Thyroid gland (tissue), 4 donors: Measurements from ENCODE around the gene THTPA. TPM values are rescaled to one million over a fixed set of nuclear protein-coding genes. Genes with fewer than 3 reads are reported as not detected.

Experiments
- DNase-seq, 2 donors: peaks; one replicate each; pipeline ENCODE4 v3.0.0-alpha.2; 2019
- H3K27ac ChIP-seq, 3 donors: fragments of 200-600 bp; sonication (generic); 1 replicate in 2 of 3; 2 replicates in 1 of 3; pipeline ENCODE4 v1.5.1; 2016 to 2019; ENCODE audit warnings: mild to moderate bottlenecking in 1 of 3, moderate library complexity in 1 of 3
- H3K27me3 ChIP-seq: fragments of 200-600 bp; sonication (generic); one replicate; pipeline ENCODE4 v1.5.1; 2019
- H3K36me3 ChIP-seq, 2 donors: fragments of 200-600 bp; sonication (generic); one replicate each; pipeline ENCODE4 v1.5.1; 2016 to 2019
- H3K4me1 ChIP-seq, 2 donors: fragments of 200-600 bp; sonication (generic); one replicate each; pipeline ENCODE4 v1.5.1; 2017 to 2019
- H3K4me3 ChIP-seq, 3 donors: fragments of 200-600 bp; sonication (generic); replicated peaks in 1 of 3; 1 replicate in 2 of 3; 2 replicates in 1 of 3; pipeline ENCODE4 v1.5.1; 2016; ENCODE audit warnings: mild to moderate bottlenecking in 1 of 3
- H3K9me3 ChIP-seq: fragments of 200-600 bp; sonication (generic); one replicate; pipeline ENCODE4 v1.5.1; 2017
- POLR2A ChIP-seq, 2 donors: fragments of 450-650 bp; IDR thresholded peaks; one replicate each; pipeline ENCODE4 v1.6.1; 2017; ENCODE audit warnings: antibody characterized with exemption in 2 of 2, mild to moderate bottlenecking in 2 of 2, moderate library complexity in 1 of 2
- WGBS, 2 donors: methylation state at CpG; one replicate each; pipeline ENCODE4 v1.1.5; 2017; 5-methylcytosine and 5-hydroxymethylcytosine counted together
- intact Hi-C: fragments of 100-400 bp; cut with DNase I; formaldehyde crosslinking; loops from one replicate; pipeline ENCODE4 v1.15.1; 2023
- total RNA-seq, 4 donors: library from RNA; depleted of rRNA; stranded (reverse); fragments of >200 nt; gene quantifications; one replicate each; pipeline ENCODE4 v1.2.3, GENCODE V29; 2016
- TF ChIP-seq, protein P1 (sequence below), 6 experiments: fragments of 200-600 bp in 3 of 6; fragments of 450-650 bp in 3 of 6; sonication (generic) in 3 of 6; IDR thresholded peaks; one replicate each; pipeline ENCODE4 v1.5.1; 2016 to 2019; ENCODE audit warnings: antibody characterized with exemption in 6 of 6, mild to moderate bottlenecking in 2 of 6, inconsistent platforms in 1 of 6, moderate library complexity in 1 of 6

The THTPA gene
- total RNA-seq, 4 donors from 2014 or later, result 15.3 to 48.1 (median 28.3) TPM

DNA sequence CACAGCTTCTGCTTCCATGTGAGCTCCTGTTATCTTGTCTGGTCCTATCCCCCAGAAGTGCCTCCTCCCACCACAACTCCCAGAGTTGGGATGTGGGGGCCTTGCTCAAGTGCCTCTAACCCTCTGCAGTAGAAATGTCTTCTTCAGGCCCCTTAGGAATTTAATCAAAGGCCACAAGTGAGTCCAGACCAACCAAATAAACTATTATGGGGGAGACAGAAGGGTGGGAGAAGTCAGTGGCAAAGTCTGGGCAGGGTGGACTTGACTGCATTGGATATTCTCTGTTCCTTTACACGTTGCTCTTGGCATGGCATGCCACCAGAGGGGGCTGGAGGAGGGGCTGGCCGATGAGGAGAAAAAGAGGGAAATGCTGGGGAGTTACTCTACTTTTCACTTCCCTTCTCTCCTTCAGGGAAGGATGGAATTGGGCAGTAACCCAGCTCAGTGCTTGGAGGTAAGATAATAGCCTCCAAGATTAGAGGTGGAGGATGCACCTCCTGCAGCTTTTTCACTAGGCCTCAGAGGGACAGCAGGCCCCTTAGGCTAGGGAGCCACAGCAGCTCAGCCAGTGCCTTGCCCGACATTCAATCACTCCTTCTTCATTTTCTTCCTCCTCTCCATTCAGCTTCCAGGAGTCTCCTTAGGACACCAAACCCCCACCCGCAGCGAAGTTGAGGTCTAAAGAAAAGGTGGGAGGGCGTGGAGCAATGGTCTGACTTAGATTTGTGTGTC lies 12.7 kb downstream of the THTPA start:
- Histone ChIP-seq H3K4me1 (peaks cover 6 to 9% of the 10 kb centered on the region in 2 donors), H3K9me3 (no peaks in the 10 kb centered on the region), H3K36me3 (peaks cover 0 to 3% of the 10 kb centered on the region in 2 donors), H3K4me3 (no peak overlapping the region), H3K27me3 (no peaks in the 10 kb centered on the region), H3K27ac (no peak overlapping the region)
- WGBS, 2 donors, result 65 to 67% methylated on average over 6 of the region's 6 CpGs
- intact Hi-C loops, result no loop called here
- DNase-seq, result no peak
- TF ChIP-seq POLR2A (IDR thresholded peaks at IDR 0.05), result no peak

DNA sequence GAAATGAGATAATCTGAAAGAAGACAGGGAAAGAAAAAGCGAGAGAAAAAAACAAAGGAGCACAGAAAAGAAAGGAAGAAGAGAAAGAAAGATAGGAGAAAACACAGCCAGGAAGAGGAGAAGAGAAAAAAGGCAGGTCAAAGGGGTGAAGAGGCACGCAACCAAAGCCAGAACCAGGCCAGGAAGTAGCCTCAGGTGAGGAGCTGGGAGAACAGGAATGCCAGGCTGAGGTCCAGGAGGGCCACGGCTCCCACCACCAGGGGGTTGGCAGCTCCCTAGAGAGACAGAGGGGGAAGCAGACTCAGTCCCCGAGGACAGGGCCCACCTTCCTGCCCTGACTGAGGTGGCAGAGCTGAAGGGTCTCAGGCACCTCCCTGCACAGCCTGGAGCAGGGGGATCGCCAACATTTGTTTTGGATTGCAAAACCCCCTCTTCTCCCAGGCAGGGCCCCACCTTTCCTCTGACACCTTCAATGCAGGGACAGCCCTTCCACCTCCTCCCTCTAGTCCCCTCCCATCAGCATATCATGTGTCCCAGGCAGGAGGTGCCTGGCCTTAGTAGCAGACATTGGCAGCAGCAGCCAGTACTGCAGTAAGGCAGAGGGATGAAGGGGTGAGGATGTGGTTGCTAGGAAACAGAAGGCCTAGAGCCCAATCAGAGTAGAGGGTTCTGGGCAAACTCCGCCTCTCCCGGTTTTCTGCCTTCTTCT lies 13.5 kb downstream of the THTPA start:
- intact Hi-C loops, result no loop called here
- peaks cover 0 to 3% of the 10 kb centered on the region in 2 donors for H3K36me3 ChIP-seq
- no peak overlapping the region for H3K4me3 ChIP-seq
- WGBS, 2 donors, result 60 to 62% methylated on average over 7 of the region's 7 CpGs
- peaks cover 6 to 9% of the 10 kb centered on the region in 2 donors for H3K4me1 ChIP-seq
- TF ChIP-seq POLR2A (IDR thresholded peaks at IDR 0.05), result no peak
- TF ChIP-seq, protein P1, sequence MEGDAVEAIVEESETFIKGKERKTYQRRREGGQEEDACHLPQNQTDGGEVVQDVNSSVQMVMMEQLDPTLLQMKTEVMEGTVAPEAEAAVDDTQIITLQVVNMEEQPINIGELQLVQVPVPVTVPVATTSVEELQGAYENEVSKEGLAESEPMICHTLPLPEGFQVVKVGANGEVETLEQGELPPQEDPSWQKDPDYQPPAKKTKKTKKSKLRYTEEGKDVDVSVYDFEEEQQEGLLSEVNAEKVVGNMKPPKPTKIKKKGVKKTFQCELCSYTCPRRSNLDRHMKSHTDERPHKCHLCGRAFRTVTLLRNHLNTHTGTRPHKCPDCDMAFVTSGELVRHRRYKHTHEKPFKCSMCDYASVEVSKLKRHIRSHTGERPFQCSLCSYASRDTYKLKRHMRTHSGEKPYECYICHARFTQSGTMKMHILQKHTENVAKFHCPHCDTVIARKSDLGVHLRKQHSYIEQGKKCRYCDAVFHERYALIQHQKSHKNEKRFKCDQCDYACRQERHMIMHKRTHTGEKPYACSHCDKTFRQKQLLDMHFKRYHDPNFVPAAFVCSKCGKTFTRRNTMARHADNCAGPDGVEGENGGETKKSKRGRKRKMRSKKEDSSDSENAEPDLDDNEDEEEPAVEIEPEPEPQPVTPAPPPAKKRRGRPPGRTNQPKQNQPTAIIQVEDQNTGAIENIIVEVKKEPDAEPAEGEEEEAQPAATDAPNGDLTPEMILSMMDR (IDR thresholded peaks at IDR 0.05), result no peak
- peaks cover 3% of the 10 kb centered on the region for H3K27me3 ChIP-seq
- H3K27ac ChIP-seq, result no peak overlapping the region
- H3K9me3 ChIP-seq, result no peaks in the 10 kb centered on the region
- DNase-seq, result no peak

DNA sequence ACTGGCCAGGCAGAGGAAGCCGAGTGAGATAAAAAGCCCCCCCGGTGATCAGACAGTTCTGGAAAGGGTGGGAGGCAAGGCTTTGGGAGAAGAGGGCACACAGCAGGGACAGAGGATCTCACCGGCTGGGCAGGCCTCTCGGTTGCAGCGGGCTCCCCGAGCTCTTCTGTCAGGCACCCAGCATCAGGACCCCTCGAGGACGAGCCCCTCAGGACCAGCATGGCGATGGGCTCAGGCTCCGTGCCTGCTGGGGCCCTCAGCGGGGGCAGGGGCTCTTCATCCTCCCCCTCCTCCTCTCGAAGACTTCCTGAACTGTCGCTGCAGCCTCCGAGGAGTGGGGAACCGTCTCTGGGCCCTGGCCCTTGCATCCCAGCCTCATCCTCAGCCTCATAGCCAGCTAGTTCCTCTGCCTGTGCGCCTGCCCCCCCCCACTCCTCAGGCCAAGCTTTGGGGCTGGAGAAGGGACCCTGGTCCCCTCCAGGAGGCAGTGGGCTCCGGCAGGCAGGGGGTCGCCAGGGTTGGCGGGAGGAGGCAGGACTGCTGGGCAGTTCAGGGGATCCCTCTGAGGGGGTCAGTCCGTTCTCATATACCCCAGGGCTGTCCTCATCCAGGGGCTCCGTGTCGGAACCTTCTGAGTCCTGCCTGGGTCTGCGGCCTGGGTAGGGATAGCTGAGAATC lies 14.9 kb downstream of the THTPA start:
- no peak overlapping the region for H3K4me3 ChIP-seq
- intact Hi-C loops, result no loop called here
- no peaks in the 10 kb centered on the region for H3K36me3 ChIP-seq
- no peak overlapping the region for H3K27ac ChIP-seq
- no peak for DNase-seq
- WGBS, 2 donors, result 85 to 87% methylated on average over 10 to 23 of the region's 23 CpGs
- no peaks in the 10 kb centered on the region for H3K9me3 ChIP-seq
- TF ChIP-seq, protein P1 (IDR thresholded peaks at IDR 0.05), result no peak
- peaks cover 6 to 11% of the 10 kb centered on the region in 2 donors for H3K4me1 ChIP-seq
- H3K27me3 ChIP-seq, result peaks cover 14% of the 10 kb centered on the region

DNA sequence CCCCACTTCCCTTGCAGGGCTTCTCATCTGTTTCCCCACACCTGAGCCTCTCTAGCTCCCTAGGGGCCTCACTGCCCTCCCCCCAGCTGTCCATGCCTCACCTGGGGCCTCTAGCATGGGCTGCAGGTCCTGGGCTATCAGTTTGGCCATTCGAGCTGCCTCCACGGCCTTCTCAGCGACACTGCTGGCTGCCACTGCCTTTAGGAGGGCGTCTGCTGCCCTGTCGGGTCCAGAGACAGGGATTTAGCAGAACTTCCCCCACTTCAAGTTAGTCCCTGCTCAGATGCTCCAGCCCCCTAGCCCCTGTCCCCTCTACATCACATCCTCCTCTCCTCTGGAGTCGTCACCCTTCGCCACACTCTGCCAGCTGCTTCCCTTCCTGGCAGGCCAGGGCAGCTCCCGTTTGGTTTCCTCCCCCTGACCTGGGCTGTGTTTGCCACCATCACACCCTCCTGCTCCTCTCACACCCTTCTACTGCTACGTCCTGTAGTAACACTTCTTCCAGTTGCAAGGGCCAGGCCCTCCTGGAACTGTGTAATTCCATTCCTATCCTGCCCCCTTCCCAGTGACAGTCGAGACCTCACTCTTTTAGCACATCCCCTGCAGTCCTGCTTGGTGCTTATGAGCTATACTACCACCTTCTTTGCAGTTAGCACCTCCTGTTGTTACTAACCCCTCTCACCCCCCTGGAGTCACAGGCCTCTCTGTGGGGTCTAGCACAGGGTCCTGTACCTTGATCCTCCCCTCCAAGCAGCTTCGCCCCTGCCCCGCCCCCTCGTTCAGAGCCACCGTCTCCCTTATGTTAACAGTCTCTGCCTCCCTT lies 15.8 kb downstream of the THTPA start:
- H3K4me3 ChIP-seq, result no peak overlapping the region
- TF ChIP-seq POLR2A (IDR thresholded peaks at IDR 0.05), result no peak
- TF ChIP-seq, protein P1 (IDR thresholded peaks at IDR 0.05), result no peak
- H3K4me1 ChIP-seq, result peaks cover 1 to 12% of the 10 kb centered on the region in 2 donors
- H3K27ac ChIP-seq, result no peak overlapping the region
- H3K36me3 ChIP-seq, result no peaks in the 10 kb centered on the region
- intact Hi-C loops, result no loop called here
- DNase-seq, result no peak
- no peaks in the 10 kb centered on the region for H3K9me3 ChIP-seq
- H3K27me3 ChIP-seq, result peaks cover 23% of the 10 kb centered on the region
- WGBS, 2 donors, result 65 to 69% methylated on average over 14 of the region's 14 CpGs

DNA sequence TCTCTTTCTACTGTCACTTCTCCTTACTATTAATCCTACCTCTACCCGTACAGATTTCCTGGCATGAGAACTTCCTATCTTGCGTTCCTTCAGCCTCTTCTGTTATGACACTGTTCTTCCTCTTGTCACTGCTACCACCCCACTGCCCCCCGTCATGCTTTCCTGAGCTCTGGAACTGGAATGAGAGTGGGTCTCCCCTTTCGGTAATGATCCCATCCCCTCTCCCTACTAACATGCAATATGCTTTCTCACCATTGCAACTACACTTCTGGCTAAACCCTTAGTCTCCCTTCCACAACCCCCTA lies 16.4 kb downstream of the THTPA start:
- Histone ChIP-seq H3K27ac (no peak overlapping the region), H3K4me3 (no peak overlapping the region), H3K36me3 (no peaks in the 10 kb centered on the region), H3K9me3 (no peaks in the 10 kb centered on the region), H3K4me1 (peaks cover 6 to 17% of the 10 kb centered on the region in 2 donors), H3K27me3 (peaks cover 28% of the 10 kb centered on the region)
- intact Hi-C loops, result no loop called here
- TF ChIP-seq POLR2A (IDR thresholded peaks at IDR 0.05), result no peak
- TF ChIP-seq, protein P1 (IDR thresholded peaks at IDR 0.05), result no peak
- WGBS, 2 donors, result 62 to 68% methylated on average over 4 of the region's 4 CpGs
- no peak for DNase-seq
